PC-9 (cell line): ENCODE measurements around the gene XYLB.

Experiments
- EZH2 ChIP-seq: fragments of 200-600 bp; sonication (generic); IDR thresholded peaks from 2 replicates; pipeline ENCODE4 v1.8.0; 2017; ENCODE audit warnings: antibody characterized with exemption, low read depth
- TF ChIP-seq, protein P1 (sequence below): fragments of 200-600 bp; sonication (generic); conservative IDR thresholded peaks from 2 replicates; pipeline ENCODE4 v1.6.1; 2017; ENCODE audit warnings: mixed run types, antibody characterized with exemption, mild to moderate bottlenecking, moderate library complexity

DNA sequence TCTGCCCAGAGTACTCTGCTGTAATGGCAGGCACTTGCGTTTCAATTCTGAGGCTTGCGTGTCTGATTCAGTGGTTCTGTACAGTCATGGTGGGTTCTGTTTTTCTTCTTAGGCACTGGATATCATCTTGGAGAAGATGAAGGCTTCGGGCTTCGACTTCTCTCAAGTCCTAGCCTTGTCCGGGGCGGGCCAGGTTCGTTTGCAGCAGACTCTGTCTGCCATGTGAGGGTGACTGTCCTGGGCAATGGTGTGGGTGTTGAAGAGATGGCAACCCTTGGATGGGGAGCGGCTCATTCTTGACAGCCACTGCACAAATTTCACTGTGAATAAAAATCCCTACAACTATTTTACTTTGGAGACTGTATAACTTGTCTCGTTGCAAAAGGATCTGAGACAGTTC, 16.2 kb downstream of the XYLB start:
- TF ChIP-seq, protein P1, sequence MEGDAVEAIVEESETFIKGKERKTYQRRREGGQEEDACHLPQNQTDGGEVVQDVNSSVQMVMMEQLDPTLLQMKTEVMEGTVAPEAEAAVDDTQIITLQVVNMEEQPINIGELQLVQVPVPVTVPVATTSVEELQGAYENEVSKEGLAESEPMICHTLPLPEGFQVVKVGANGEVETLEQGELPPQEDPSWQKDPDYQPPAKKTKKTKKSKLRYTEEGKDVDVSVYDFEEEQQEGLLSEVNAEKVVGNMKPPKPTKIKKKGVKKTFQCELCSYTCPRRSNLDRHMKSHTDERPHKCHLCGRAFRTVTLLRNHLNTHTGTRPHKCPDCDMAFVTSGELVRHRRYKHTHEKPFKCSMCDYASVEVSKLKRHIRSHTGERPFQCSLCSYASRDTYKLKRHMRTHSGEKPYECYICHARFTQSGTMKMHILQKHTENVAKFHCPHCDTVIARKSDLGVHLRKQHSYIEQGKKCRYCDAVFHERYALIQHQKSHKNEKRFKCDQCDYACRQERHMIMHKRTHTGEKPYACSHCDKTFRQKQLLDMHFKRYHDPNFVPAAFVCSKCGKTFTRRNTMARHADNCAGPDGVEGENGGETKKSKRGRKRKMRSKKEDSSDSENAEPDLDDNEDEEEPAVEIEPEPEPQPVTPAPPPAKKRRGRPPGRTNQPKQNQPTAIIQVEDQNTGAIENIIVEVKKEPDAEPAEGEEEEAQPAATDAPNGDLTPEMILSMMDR, result no peak
- TF ChIP-seq EZH2, result no peak
